GM12878 (cell line): ENCODE results near the gene KCNK4. TPM values are rescaled to one million over a fixed set of nuclear protein-coding genes. Genes with fewer than 3 reads are reported as not detected.

Experiments used
- ATAC-seq: fragments of 200-7000 bp; cut with Tn5 transposase; 3 replicates; pipeline ENCODE4 v1.9.1; 2020; ENCODE audit warnings: mild to moderate bottlenecking, moderate library complexity
- BruUV-seq: library from RNA; stranded (reverse); fragments of 400-500 nt; replicated peaks from 2 replicates; lab custom pipeline; 2021; lab: Mats Ljungman, UMichigan
- CTCF ChIA-PET: fragments of 300-600 bp; sonication (Branson Sonifier 250); formaldehyde crosslinking; extraction: SDS; loops from one replicate; lab custom pipeline; 2021; ENCODE audit warnings: inconsistent platforms; lab: Yijun Ruan, JAX
- POLR2A ChIA-PET: fragments of 350-600 bp; formaldehyde crosslinking; extraction: SDS; loops from one replicate; lab custom pipeline; 2021; ENCODE audit warnings: inconsistent platforms; lab: Charles Lee
- RAD21 ChIA-PET: fragments of 300-600 bp; sonication (Branson Sonifier 250); formaldehyde crosslinking; loops from one replicate; lab custom pipeline; 2023; ENCODE audit warnings: antibody characterized with exemption; ENCODE audit not compliant: unreplicated experiment; lab: Charles Lee
- SMC1A ChIA-PET: fragments of 300-600 bp; sonication (Branson Sonifier 250); formaldehyde crosslinking; loops from one replicate; lab custom pipeline; 2023; ENCODE audit not compliant: unreplicated experiment, uncharacterized antibody; lab: Charles Lee
- DNase-seq: peaks from one replicate; pipeline ENCODE4 v3.0.0-alpha.2; 2011; ENCODE audit warnings: low read depth, low spot score
- FAIRE-seq: peaks from 3 replicates; lab custom pipeline; 2011; peaks lifted over from hg19 to GRCh38; lab: Jason Lieb, UNC
- H2AFZ ChIP-seq: 2 replicates; pipeline ENCODE4 v1.6.0; 2011; ENCODE audit warnings: low read depth, low read length, control low read depth; ENCODE audit not compliant: control insufficient read depth
- H3K27ac ChIP-seq: 2 replicates; pipeline ENCODE4 v1.5.1; 2011; ENCODE audit warnings: control low read depth; ENCODE audit not compliant: control insufficient read depth, insufficient read depth
- H3K27me3 ChIP-seq, 2 experiments: replicated peaks in 1 of 2; 2 replicates each; pipeline versions ENCODE4 v1.6.0 to v1.6.1; 2011; ENCODE audit warnings: low read length in 1 of 2; ENCODE audit not compliant: control insufficient read depth in 2 of 2, insufficient read depth in 2 of 2
- H3K36me3 ChIP-seq, 2 experiments: 2 replicates each; pipeline ENCODE4 v1.5.1; 2011; ENCODE audit warnings: low read length in 1 of 2; ENCODE audit not compliant: control insufficient read depth in 2 of 2, insufficient read depth in 2 of 2
- H3K4me1 ChIP-seq: 2 replicates; pipeline ENCODE4 v1.6.1; 2011; ENCODE audit warnings: mild to moderate bottlenecking, low read length, moderate library complexity, mixed read lengths; ENCODE audit not compliant: control insufficient read depth, insufficient read depth
- H3K4me2 ChIP-seq: 2 replicates; pipeline ENCODE4 v1.6.0; 2011; ENCODE audit warnings: control low read depth; ENCODE audit not compliant: control insufficient read depth, insufficient read depth
- H3K4me3 ChIP-seq: fragments of 200-600 bp; sonication (generic); 2 replicates; pipeline ENCODE4 v1.5.1; 2016
- H3K79me2 ChIP-seq: 2 replicates; pipeline ENCODE4 v1.6.0; 2011; ENCODE audit warnings: low read length; ENCODE audit not compliant: control insufficient read depth, insufficient read depth
- H3K9ac ChIP-seq: 2 replicates; pipeline ENCODE4 v1.8.0; 2011; ENCODE audit warnings: low read length, control low read depth, mixed read lengths; ENCODE audit not compliant: control insufficient read depth, insufficient read depth
- H3K9me3 ChIP-seq: replicated peaks from 3 replicates; pipeline ENCODE4 v1.5.1; 2011; ENCODE audit warnings: mild to moderate bottlenecking, low read length; ENCODE audit not compliant: control insufficient read depth, insufficient read depth
- H4K20me1 ChIP-seq: 2 replicates; pipeline ENCODE4 v1.6.0; 2011; ENCODE audit not compliant: control insufficient read depth, insufficient read depth
- CBX3 ChIP-seq: fragments of 200-600 bp; sonication (generic); IDR thresholded peaks from 2 replicates; pipeline ENCODE4 v1.6.1; 2016; ENCODE audit warnings: low read depth, borderline replicate concordance
- CREM ChIP-seq: IDR thresholded peaks from 2 replicates; pipeline ENCODE4 v1.6.1; 2014; ENCODE audit warnings: antibody characterized with exemption, low read depth
- EED ChIP-seq: sonication (generic); IDR thresholded peaks from 2 replicates; pipeline ENCODE4 v1.6.1; 2016; ENCODE audit warnings: antibody characterized with exemption, low read depth
- FOXK2 ChIP-seq: fragments of 450-650 bp; IDR thresholded peaks from 2 replicates; pipeline ENCODE4 v1.6.1; 2017; ENCODE audit warnings: mild to moderate bottlenecking, moderate library complexity
- HDAC2 ChIP-seq: fragments of 200-600 bp; sonication (generic); IDR thresholded peaks from 2 replicates; pipeline ENCODE4 v1.6.1; 2017
- KDM1A ChIP-seq: fragments of 200-600 bp; sonication (generic); IDR thresholded peaks from 2 replicates; pipeline ENCODE4 v1.6.1; 2016; ENCODE audit warnings: borderline replicate concordance
- MTA3 ChIP-seq: IDR thresholded peaks from 2 replicates; pipeline ENCODE4 v1.6.1; 2012; ENCODE audit warnings: low read length, inconsistent platforms, borderline replicate concordance
- NR2C2 ChIP-seq: IDR thresholded peaks from 2 replicates; pipeline ENCODE4 v1.6.1; 2011; ENCODE audit warnings: borderline replicate concordance, low read depth; ENCODE audit not compliant: control insufficient read depth, insufficient read length
- RAD21 ChIP-seq: IDR thresholded peaks from 2 replicates; pipeline ENCODE4 v1.6.1; 2011; ENCODE audit warnings: mild to moderate bottlenecking, low read depth, low read length, moderate library complexity; ENCODE audit not compliant: insufficient read depth
- SREBF2 ChIP-seq: IDR thresholded peaks from 2 replicates; pipeline ENCODE4 v1.6.1; 2012; ENCODE audit warnings: mild to moderate bottlenecking, low read length
- STAT1 ChIP-seq: fragments of 450-650 bp; conservative IDR thresholded peaks from 2 replicates; pipeline ENCODE4 v1.6.1; 2014; ENCODE audit warnings: antibody characterized with exemption, mild to moderate bottlenecking
- TCF3 ChIP-seq: IDR thresholded peaks from 2 replicates; pipeline ENCODE4 v1.6.1; 2012; ENCODE audit warnings: low read depth, mild to moderate bottlenecking, low read length, borderline replicate concordance; ENCODE audit not compliant: insufficient read depth
- ZBTB33 ChIP-seq: fragments of 450-650 bp; IDR thresholded peaks from 2 replicates; pipeline ENCODE4 v1.6.1; 2017; ENCODE audit warnings: mild to moderate bottlenecking
- ZNF24 ChIP-seq: fragments of 450-650 bp; IDR thresholded peaks from 2 replicates; pipeline ENCODE4 v1.6.1; 2017; ENCODE audit warnings: antibody characterized with exemption, mild to moderate bottlenecking
- WGBS: methylation state at CpG from one replicate; pipeline ENCODE4 v1.1.6; 2016; ENCODE audit warnings: low lambda C conversion rate; ENCODE audit not compliant: insufficient replicate concordance, insufficient coverage; ENCODE audit errors: missing lambda C conversion rate; 5-methylcytosine and 5-hydroxymethylcytosine counted together
- in situ Hi-C: fragments of 300-500 bp; cut with MboI; formaldehyde crosslinking; loops from 9 replicates; pipeline ENCODE4 v1.14.3; 2018; ENCODE audit warnings: mixed read lengths
- intact Hi-C: fragments of 100-400 bp; cut with micrococcal nuclease; formaldehyde crosslinking; loops from one replicate; pipeline ENCODE4 v1.14.2; 2022; ENCODE audit not compliant: unreplicated experiment
- polyA plus RNA-seq, 11 experiments: library from polyadenylated mRNA; depleted of rRNA in 4 of 11; unstranded in 6 of 11; stranded (reverse) in 5 of 11; fragments of >200 nt; fragmentation: Nextera tagmentation in 4 of 11; fragmentation: Illumina TruSeq in 1 of 11; extraction: Ambion mirVana in 4 of 11; extraction: Trizol in 1 of 11; gene quantifications; 1 replicate in 1 of 11; 2 replicates in 10 of 11; pipeline versions ENCODE4 v1.2.1 to v1.2.3, GENCODE V29; 2011 to 2016; ENCODE audit warnings: inconsistent platforms in 2 of 11, missing spikeins in 2 of 11, low read depth in 1 of 11
- total RNA-seq, 4 experiments: library from RNA; depleted of rRNA in 3 of 4; stranded (reverse); fragments of >200 nt in 3 of 4; fragmentation: Illumina TruSeq in 1 of 4; extraction: Trizol in 1 of 4; gene quantifications; 2 replicates each; pipeline versions ENCODE4 v1.2.1 to v1.2.3, GENCODE V29; 2013 to 2021

The KCNK4 gene
- total and polyA plus RNA-seq, 10 of the 15 experiments (the other 5 are each of a cell fraction or from before 2014, with no cell fraction given): 0.04 TPM; not detected in 9

- no peaks in the 10 kb centered on the region for H3K9me3 ChIP-seq
- H3K27ac ChIP-seq: no peak overlapping the region
- H3K4me3 ChIP-seq: no peak overlapping the region
- TF ChIP-seq RAD21: no peak
- TF ChIP-seq ZBTB33: no peak
- TF ChIP-seq TCF3: no peak
- no peak for TF ChIP-seq NR2C2
- no peak for TF ChIP-seq FOXK2
- TF ChIP-seq EED: no peak
- no peak for TF ChIP-seq CBX3
- TF ChIP-seq ZNF24: no peak
- no peak for TF ChIP-seq STAT1
- TF ChIP-seq SREBF2: no peak
- TF ChIP-seq CREM: no peak
- TF ChIP-seq KDM1A: no peak
- no peak for TF ChIP-seq MTA3
- no peak for TF ChIP-seq HDAC2
- FAIRE-seq (no peak), DNase-seq (no peak), ATAC-seq (no peak)
- H3K9ac ChIP-seq: no peak overlapping the region
- peaks cover 0 to 6% of the 10 kb centered on the region in 2 experiments; a peak in 2 of 4 replicates for H3K36me3 ChIP-seq
- ChIA-PET CTCF (interaction anchor here (0.8 to 4.8 kb wide), 2 partner anchors 43 to 107 kb away, joined by 3 to 64 read pairs; partner anchors contain the start of gene FERMT3), SMC1A (interaction anchor here (0.6 to 1.1 kb wide), 2 partner anchors 43 to 44 kb away, joined by 3 read pairs; no protein-coding TSS in a partner anchor), POLR2A (no interaction called here), RAD21 (interaction anchor here (1.9 to 8.6 kb wide), 2 partner anchors 43 to 52 kb away, joined by 7 to 104 read pairs; partner anchors contain the start of genes CATSPERZ and FERMT3)
- H3K4me2 ChIP-seq: no peak overlapping the region
- peaks cover 10% of the 10 kb centered on the region for H3K4me1 ChIP-seq
- intact Hi-C loops: no loop called here
- no peaks in the 10 kb centered on the region for H3K27me3 ChIP-seq
- BruUV-seq: no TSS peak
- H3K79me2 ChIP-seq: peaks cover 21% of the 10 kb centered on the region
- no peaks in the 10 kb centered on the region for H4K20me1 ChIP-seq
- in situ Hi-C loops: loop anchor here (25.0 kb wide), 1 partner anchor 1614 kb away; the partner anchor contains the start of genes CFL1, EFEMP2 and MUS81
- H2AFZ ChIP-seq: no peak overlapping the region
- WGBS: 71% methylated on average over 7 of the region's 7 CpGs
Measured at GRCh38 chr11:64248578-64248977, 42.5 kb upstream of the KCNK4 start.
